ENCODE results near the gene PRKG1. TPM values are rescaled to one million over a fixed set of nuclear protein-coding genes. Genes with fewer than 3 reads are reported as not detected.

PRKG1 gene
- total and polyA plus RNA-seq, 2 donors (not counting 1 experiment from before 2014, with no cell fraction given): not detected

GRCh38 chr10:51532044-51532443, 457.8 kb downstream of the PRKG1 start:
- Histone ChIP-seq H3K4me3 (ENCODE audit: control extremely low read depth in 1 of 5, extremely low read depth in 1 of 5, insufficient read depth in 1 of 5, low read depth in 2 of 5, low read length in 4 of 5) (no peak overlapping the region), H3K4me2 (replicated peaks; ENCODE audit: low read depth, low read length, poor library complexity, severe bottlenecking) (no peak overlapping the region), H3K9me3 (ENCODE audit: control extremely low read depth in 1 of 3, control insufficient read depth in 2 of 3, insufficient read depth in 1 of 3, low read length in 2 of 3) (peaks cover 0 to 1% (median 0%) of the 10 kb centered on the region in 3 donors), H3K4me1 (ENCODE audit: control insufficient read depth in 2 of 2, insufficient read depth in 2 of 2, low read length in 2 of 2) (no peaks in the 10 kb centered on the region), H3K27me3 (replicated peaks in 1 of 4; ENCODE audit: control extremely low read depth in 1 of 4, control insufficient read depth in 3 of 4, insufficient read depth in 4 of 4, low read length in 3 of 4) (no peaks in the 10 kb centered on the region), H3K27ac (ENCODE audit: low read length in 2 of 2) (no peak overlapping the region), H3K36me3 (replicated peaks in 1 of 2; ENCODE audit: control extremely low read depth in 1 of 2, control insufficient read depth in 1 of 2, extremely low read depth in 1 of 2, insufficient read depth in 2 of 2, low read length in 1 of 2) (no peaks in the 10 kb centered on the region), H4K20me1 (ENCODE audit: control insufficient read depth, insufficient read depth, low read length, poor library complexity, severe bottlenecking) (no peaks in the 10 kb centered on the region), H3K79me2 (ENCODE audit: control insufficient read depth, insufficient read depth, low read length) (no peaks in the 10 kb centered on the region), H3K9ac (ENCODE audit: low read length) (no peak overlapping the region), H2AFZ (ENCODE audit: insufficient read depth, low read depth, low read length, poor library complexity, severe bottlenecking) (no peak overlapping the region)
- CTCF ChIA-PET: no interaction called here
- WGBS (ENCODE audit: insufficient coverage): no CpG with 5 or more reads among the region's 4 CpGs
- no peaks in the 10 kb centered on the region for H3K9me3 Mint-ChIP-seq (ENCODE audit: insufficient read depth)
- no peak overlapping the region for H3K27ac Mint-ChIP-seq
- no peak overlapping the region for H3K4me3 Mint-ChIP-seq
- no peak for ATAC-seq (ENCODE audit: low read depth)
- DNase-seq: no peak
- TF ChIP-seq CTCF (IDR thresholded peaks at IDR 0.05) (no peak), EZH2 (IDR thresholded peaks at IDR 0.05; ENCODE audit: borderline replicate concordance, insufficient read depth, low read depth, low read length, poor library complexity, severe bottlenecking) (no peak)
- H3K27me3 Mint-ChIP-seq: no peaks in the 10 kb centered on the region
- intact Hi-C loops (cut with micrococcal nuclease): no loop called here
- POLR2A ChIA-PET: no interaction called here
- H3K4me1 Mint-ChIP-seq: no peaks in the 10 kb centered on the region

- POLR2A ChIA-PET: no interaction called here
Observed at GRCh38 chr10:51542853-51543252, 468.6 kb downstream of the PRKG1 start.

More at GRCh38 chr10:51542853-51543252, 468.6 kb downstream of the PRKG1 start:
- no peak for TF ChIP-seq EZH2 (IDR thresholded peaks at IDR 0.05; ENCODE audit: borderline replicate concordance, insufficient read depth, low read depth, low read length, poor library complexity, severe bottlenecking)
- TF ChIP-seq CTCF (IDR thresholded peaks at IDR 0.05): no peak
- CTCF ChIA-PET: no interaction called here
- no peak overlapping the region for H3K4me3 Mint-ChIP-seq
- no peak overlapping the region for H3K27ac Mint-ChIP-seq
- ATAC-seq (ENCODE audit: low read depth) (no peak), DNase-seq (no peak)
- WGBS (ENCODE audit: insufficient coverage): 100% methylated on average over 1 of the region's 5 CpGs
- no peaks in the 10 kb centered on the region for H3K9me3 Mint-ChIP-seq (ENCODE audit: insufficient read depth)
- H3K4me2 ChIP-seq (replicated peaks; ENCODE audit: low read depth, low read length, poor library complexity, severe bottlenecking): no peak overlapping the region
- H3K9ac ChIP-seq (ENCODE audit: low read length): no peak overlapping the region
- no peaks in the 10 kb centered on the region for H3K4me1 ChIP-seq (ENCODE audit: control insufficient read depth in 2 of 2, insufficient read depth in 2 of 2, low read length in 2 of 2)
- intact Hi-C loops (cut with micrococcal nuclease): no loop called here
- H3K4me3 ChIP-seq (ENCODE audit: control extremely low read depth in 1 of 5, extremely low read depth in 1 of 5, insufficient read depth in 1 of 5, low read depth in 2 of 5, low read length in 4 of 5): no peak overlapping the region
- H3K27me3 Mint-ChIP-seq: no peaks in the 10 kb centered on the region
- no peaks in the 10 kb centered on the region for H3K27me3 ChIP-seq (replicated peaks in 1 of 4; ENCODE audit: control extremely low read depth in 1 of 4, control insufficient read depth in 3 of 4, insufficient read depth in 4 of 4, low read length in 3 of 4)
- no peaks in the 10 kb centered on the region for H3K4me1 Mint-ChIP-seq
- no peaks in the 10 kb centered on the region for H4K20me1 ChIP-seq (ENCODE audit: control insufficient read depth, insufficient read depth, low read length, poor library complexity, severe bottlenecking)
- no peak overlapping the region for H2AFZ ChIP-seq (ENCODE audit: insufficient read depth, low read depth, low read length, poor library complexity, severe bottlenecking)
- H3K27ac ChIP-seq (ENCODE audit: low read length in 2 of 2): no peak overlapping the region
- H3K79me2 ChIP-seq (ENCODE audit: control insufficient read depth, insufficient read depth, low read length): no peaks in the 10 kb centered on the region
- H3K9me3 ChIP-seq (ENCODE audit: control extremely low read depth in 1 of 3, control insufficient read depth in 2 of 3, insufficient read depth in 1 of 3, low read length in 2 of 3): no peaks in the 10 kb centered on the region
- H3K36me3 ChIP-seq (replicated peaks in 1 of 2; ENCODE audit: control extremely low read depth in 1 of 2, control insufficient read depth in 1 of 2, extremely low read depth in 1 of 2, insufficient read depth in 2 of 2, low read length in 1 of 2): no peaks in the 10 kb centered on the region

Measured in B cell (primary cell).